Dermis microvascular lymphatic vessel endothelial cell (primary cell): ENCODE data around the gene RFX7. TPM values are rescaled to one million over a fixed set of nuclear protein-coding genes. Genes with fewer than 3 reads are reported as not detected.

Experiments used
- DNase-seq, 2 donors: peaks; one replicate each; pipeline versions ENCODE4 v3.0.0 to v3.0.0-alpha.2; 2010; ENCODE audit warnings: low read depth in 2 of 2
- total RNA-seq: library from RNA; depleted of rRNA; stranded (reverse); fragments of >200 nt; gene quantifications from 2 replicates; pipeline ENCODE4 v1.2.1, GENCODE V29; 2014

Gene RFX7
- total RNA-seq, 1 donor from 2014 or later = 3.0 TPM

- DNase-seq = peak in 1 of 2 donors; percentile 64
Observed at GRCh38 chr15:56244038-56244810, 545 bp upstream of the RFX7 start.

- no peak for DNase-seq
Observed at GRCh38 chr15:56242576-56243162, 1.0 kb downstream of the RFX7 start.

GRCh38 chr15:56241374-56242105 is 2.1 kb downstream of the RFX7 start:
- DNase-seq = peak in 1 of 2 donors; percentile 4

GRCh38 chr15:56240390-56240789 is 3.3 kb downstream of the RFX7 start:
- no peak for DNase-seq

GRCh38 chr15:56236197-56236596 is 7.5 kb downstream of the RFX7 start:
- no peak for DNase-seq

- no peak for DNase-seq
Observed at GRCh38 chr15:56234804-56235203, 8.9 kb downstream of the RFX7 start.

- no peak for DNase-seq
Observed at GRCh38 chr15:56233549-56233948, 10.1 kb downstream of the RFX7 start.

- no peak for DNase-seq
Observed at GRCh38 chr15:56232058-56232457, 11.6 kb downstream of the RFX7 start.

- no peak for DNase-seq
Observed at GRCh38 chr15:56228854-56229253, 14.8 kb downstream of the RFX7 start.

GRCh38 chr15:56228352-56228751 is 15.3 kb downstream of the RFX7 start:
- no peak for DNase-seq

GRCh38 chr15:56227780-56228179 is 15.9 kb downstream of the RFX7 start:
- no peak for DNase-seq

GRCh38 chr15:56227306-56227705 is 16.4 kb downstream of the RFX7 start:
- no peak for DNase-seq

- DNase-seq = no peak
Observed at GRCh38 chr15:56225520-56225919, 18.2 kb downstream of the RFX7 start.

GRCh38 chr15:56222302-56222701 is 21.4 kb downstream of the RFX7 start:
- DNase-seq = no peak

- DNase-seq = no peak
Observed at GRCh38 chr15:56217341-56217740, 26.3 kb downstream of the RFX7 start.

GRCh38 chr15:56215769-56216168 is 27.9 kb downstream of the RFX7 start:
- DNase-seq = no peak

GRCh38 chr15:56211960-56212550 is 31.6 kb downstream of the RFX7 start:
- DNase-seq = no peak

- DNase-seq = no peak
Observed at GRCh38 chr15:56211064-56211463, 32.6 kb downstream of the RFX7 start.

GRCh38 chr15:56208641-56209155 is 35.0 kb downstream of the RFX7 start:
- DNase-seq = no peak

GRCh38 chr15:56208185-56208584 is 35.5 kb downstream of the RFX7 start:
- no peak for DNase-seq

GRCh38 chr15:56207711-56208110 is 36.0 kb downstream of the RFX7 start:
- DNase-seq = no peak

- no peak for DNase-seq
Observed at GRCh38 chr15:56207092-56207491, 36.6 kb downstream of the RFX7 start.
